ENCODE data around the gene WNT3.

- TF ChIP-seq CTCF (IDR thresholded peaks at IDR 0.05) (no peak), POLR2A (IDR thresholded peaks at IDR 0.05) (no peak)
Measured at GRCh38 chr17:46839211-46839610, 20.7 kb upstream of the WNT3 start.

All from esophagus squamous epithelium (tissue), 4 donors.